WTC11 (cell line): ENCODE data around the gene MRPL40. TPM values are rescaled to one million over a fixed set of nuclear protein-coding genes. Genes with fewer than 3 reads are reported as not detected.

Source experiments
- ATAC-seq: fragments of 200-7000 bp; cut with Tn5 transposase; 2 replicates; pipeline ENCODE4 v1.10.0; 2021; ENCODE audit warnings: mild to moderate bottlenecking, moderate library complexity
- CTCF ChIA-PET: fragments of 300-600 bp; sonication (Branson Sonifier 250); formaldehyde crosslinking; loops from one replicate; lab custom pipeline; 2021; ENCODE audit warnings: antibody characterized with exemption; lab: Charles Lee
- POLR2A ChIA-PET: fragments of 350-600 bp; sonication (Branson Sonifier 250); formaldehyde crosslinking; loops from one replicate; lab custom pipeline; 2021; ENCODE audit warnings: antibody characterized with exemption; lab: Charles Lee
- DNase-seq: peaks from one replicate; pipeline ENCODE4 v3.0.0; 2021; ENCODE audit warnings: low spot score
- H3K27ac Mint-ChIP-seq: 2 replicates; pipeline ENCODE4 v1.8.0; 2021; ENCODE audit warnings: mixed read lengths
- H3K27me3 Mint-ChIP-seq: 2 replicates; pipeline ENCODE4 v1.8.0; 2021; ENCODE audit warnings: low read depth, mild to moderate bottlenecking, moderate library complexity, mixed read lengths
- H3K36me3 Mint-ChIP-seq: 2 replicates; pipeline ENCODE4 v1.8.0; 2021; ENCODE audit warnings: mixed read lengths
- H3K4me1 Mint-ChIP-seq: 2 replicates; pipeline ENCODE4 v1.8.0; 2022; ENCODE audit warnings: mixed read lengths
- H3K4me3 Mint-ChIP-seq: 2 replicates; pipeline ENCODE4 v1.8.0; 2021; ENCODE audit warnings: mild to moderate bottlenecking, moderate library complexity, mixed read lengths
- H3K9me3 Mint-ChIP-seq: 2 replicates; pipeline ENCODE4 v1.8.0; 2021; ENCODE audit warnings: mixed read lengths
- ATF1 ChIP-seq: sonication (generic); formaldehyde crosslinking; IDR thresholded peaks from 2 replicates; pipeline ENCODE4 v1.8.1; 2023; ENCODE audit warnings: mild to moderate bottlenecking, moderate library complexity, missing genetic modification reagents
- ATF2 ChIP-seq: sonication (generic); formaldehyde crosslinking; IDR thresholded peaks from 2 replicates; pipeline ENCODE4 v1.8.1; 2022; ENCODE audit warnings: low read depth, missing genetic modification reagents, borderline replicate concordance
- ELF4 ChIP-seq: sonication (generic); formaldehyde crosslinking; IDR thresholded peaks from 2 replicates; pipeline ENCODE4 v1.8.1; 2022; ENCODE audit warnings: low read depth, mild to moderate bottlenecking, moderate library complexity, missing genetic modification reagents
- GTF2I ChIP-seq: fragments of 250-450 bp; sonication (Bioruptor Pico); conservative IDR thresholded peaks from 2 replicates; pipeline ENCODE4 v1.4.0; 2021; ENCODE audit warnings: mild to moderate bottlenecking
- HMGA2 ChIP-seq: fragments of 250-450 bp; sonication (Bioruptor Pico); IDR thresholded peaks from 2 replicates; pipeline ENCODE4 v1.4.0; 2021; ENCODE audit warnings: mild to moderate bottlenecking, moderate library complexity
- JAZF1 ChIP-seq: fragments of 250-450 bp; sonication (Bioruptor Pico); IDR thresholded peaks from 2 replicates; pipeline ENCODE4 v1.9.0; 2021; ENCODE audit warnings: moderate library complexity, mild to moderate bottlenecking, inconsistent platforms
- MLX ChIP-seq: sonication (generic); formaldehyde crosslinking; IDR thresholded peaks from 2 replicates; pipeline ENCODE4 v1.8.1; 2023; ENCODE audit warnings: mild to moderate bottlenecking, missing genetic modification reagents, moderate library complexity
- MXD4 ChIP-seq: fragments of 250-450 bp; sonication (Bioruptor Pico); IDR thresholded peaks from 2 replicates; pipeline ENCODE4 v1.8.0; 2021; ENCODE audit warnings: mild to moderate bottlenecking, moderate library complexity, borderline replicate concordance
- PREB ChIP-seq: sonication (generic); formaldehyde crosslinking; IDR thresholded peaks from 2 replicates; pipeline ENCODE4 v1.8.1; 2022; ENCODE audit warnings: mild to moderate bottlenecking, missing genetic modification reagents, moderate library complexity, borderline replicate concordance
- RORB ChIP-seq: fragments of 250-450 bp; sonication (Bioruptor Pico); IDR thresholded peaks from 2 replicates; pipeline ENCODE4 v1.9.0; 2021; ENCODE audit warnings: mild to moderate bottlenecking
- SOX15 ChIP-seq: fragments of 250-450 bp; sonication (Bioruptor Pico); IDR thresholded peaks from 2 replicates; pipeline ENCODE4 v1.9.0; 2021; ENCODE audit warnings: mild to moderate bottlenecking
- SP1 ChIP-seq: sonication (generic); formaldehyde crosslinking; conservative IDR thresholded peaks from 2 replicates; pipeline ENCODE4 v1.8.1; 2022; ENCODE audit warnings: missing genetic modification reagents
- TP53 ChIP-seq: sonication (generic); formaldehyde crosslinking; IDR thresholded peaks from 2 replicates; pipeline ENCODE4 v1.8.1; 2023; ENCODE audit warnings: mild to moderate bottlenecking, missing genetic modification reagents
- ZNF219 ChIP-seq: sonication (generic); formaldehyde crosslinking; IDR thresholded peaks from 2 replicates; pipeline ENCODE4 v1.8.0; 2023; ENCODE audit warnings: missing genetic modification reagents, mild to moderate bottlenecking, borderline replicate concordance
- ZNF263 ChIP-seq: sonication (generic); formaldehyde crosslinking; IDR thresholded peaks from 2 replicates; pipeline ENCODE4 v1.8.1; 2022; ENCODE audit warnings: low read depth, mild to moderate bottlenecking, moderate library complexity, missing genetic modification reagents
- ZNF281 ChIP-seq: sonication (generic); formaldehyde crosslinking; IDR thresholded peaks from 2 replicates; pipeline ENCODE4 v1.8.0; 2023; ENCODE audit warnings: mild to moderate bottlenecking, missing genetic modification reagents
- ZNF416 ChIP-seq: fragments of 250-450 bp; sonication (Bioruptor Pico); IDR thresholded peaks from 2 replicates; pipeline ENCODE4 v1.9.0; 2021; ENCODE audit warnings: mild to moderate bottlenecking, inconsistent platforms
- ZNF532 ChIP-seq: fragments of 250-450 bp; sonication (Bioruptor Pico); IDR thresholded peaks from 2 replicates; pipeline ENCODE4 v1.9.0; 2021; ENCODE audit warnings: mild to moderate bottlenecking, borderline replicate concordance
- ZNF671 ChIP-seq: fragments of 250-450 bp; sonication (Bioruptor Pico); IDR thresholded peaks from 2 replicates; pipeline ENCODE4 v1.8.0; 2021; ENCODE audit warnings: mild to moderate bottlenecking
- total RNA-seq: library from RNA; stranded (reverse); gene quantifications from 3 replicates; pipeline ENCODE4 v1.2.3, GENCODE V29; 2021
- TF ChIP-seq, protein P1 (sequence below): sonication (generic); formaldehyde crosslinking; IDR thresholded peaks from 2 replicates; pipeline ENCODE4 v1.8.1; 2022; ENCODE audit warnings: missing genetic modification reagents, borderline replicate concordance

Gene MRPL40
- total RNA-seq, 1 experiment from 2014 or later: 19.2 TPM

DNA sequence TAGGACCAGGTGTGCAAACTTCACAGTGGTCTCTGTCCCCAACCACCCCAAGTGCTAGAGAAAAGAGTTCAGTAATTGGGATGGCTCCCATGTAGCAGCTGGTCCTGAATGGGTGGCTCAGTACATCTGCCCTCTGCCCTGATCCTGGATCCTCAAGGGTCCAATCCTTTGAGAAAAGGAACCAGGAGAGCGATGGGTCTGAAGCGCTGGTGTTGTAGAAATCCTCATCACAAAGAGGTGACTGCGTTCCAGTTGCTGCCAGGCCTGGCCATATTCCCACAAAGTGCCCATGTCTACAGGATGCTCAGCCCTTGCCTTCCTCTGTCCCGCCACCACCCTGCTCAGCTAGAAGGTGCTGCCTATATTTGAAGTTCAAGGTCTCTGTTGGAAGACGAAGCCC lies 21.4 kb downstream of the MRPL40 start:
- CTCF ChIA-PET: no interaction called here
- TF ChIP-seq ZNF281 (CRISPR knock-in tag) (no peak), MXD4 (CRISPR knock-in tag) (no peak), PREB (no peak), ATF2 (CRISPR knock-in tag) (no peak), HMGA2 (no peak), MLX (CRISPR knock-in tag) (no peak), ZNF219 (CRISPR knock-in tag) (no peak), ELF4 (no peak)
- POLR2A ChIA-PET: no interaction called here

GRCh38 chr22:19454156-19454555 lies 21.8 kb downstream of the MRPL40 start:
- DNase-seq (no peak), ATAC-seq (no peak)
- Mint-ChIP-seq H3K27ac (no peak overlapping the region), H3K27me3 (no peaks in the 10 kb centered on the region), H3K36me3 (peaks cover 59% of the 10 kb centered on the region), H3K4me1 (0 out of 2 replicates have a peak, but pooled peaks cover 4% of the 10 kb centered on the region), H3K9me3 (no peaks in the 10 kb centered on the region), H3K4me3 (no peak overlapping the region)
- POLR2A ChIA-PET: no interaction called here
- TF ChIP-seq ATF1 (CRISPR knock-in tag): no peak
- CTCF ChIA-PET: no interaction called here

More for the DNA sequence above, 21.4 kb downstream of the MRPL40 start:
- H3K27ac Mint-ChIP-seq: no peak overlapping the region
- H3K4me1 Mint-ChIP-seq: peaks cover 5% of the 10 kb centered on the region; the same call in 1 of the 2 replicates
- H3K27me3 Mint-ChIP-seq: no peaks in the 10 kb centered on the region
- H3K4me3 Mint-ChIP-seq: no peak overlapping the region
- no peak for ATAC-seq
- peaks cover 59% of the 10 kb centered on the region for H3K36me3 Mint-ChIP-seq
- no peaks in the 10 kb centered on the region for H3K9me3 Mint-ChIP-seq
- no peak for DNase-seq

DNA sequence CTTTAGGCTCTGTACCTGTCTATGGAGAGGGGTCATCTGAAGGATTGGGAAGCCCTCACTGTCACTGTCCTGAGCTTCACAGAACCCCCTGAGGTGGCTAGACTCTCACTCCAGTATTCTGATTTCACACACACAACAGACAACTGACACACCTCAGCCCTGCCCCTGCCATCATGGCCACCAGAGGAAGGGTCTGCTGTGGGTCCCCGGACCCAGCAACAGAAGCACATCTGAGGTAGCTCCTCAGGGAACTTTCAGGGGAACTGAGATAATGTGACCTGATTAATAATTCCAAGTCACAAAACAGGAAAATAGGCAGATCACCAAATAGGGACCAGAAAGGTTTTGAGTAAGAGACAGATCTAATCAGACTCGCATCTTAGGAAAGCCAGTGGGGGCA lies 22.7 kb downstream of the MRPL40 start:
- no peak for DNase-seq
- CTCF ChIA-PET: no interaction called here
- Mint-ChIP-seq H3K9me3 (no peaks in the 10 kb centered on the region), H3K4me3 (no peak overlapping the region), H3K27ac (no peak overlapping the region), H3K27me3 (no peaks in the 10 kb centered on the region), H3K4me1 (0 out of 2 replicates have a peak, but pooled peaks cover 4% of the 10 kb centered on the region)
- TF ChIP-seq RORB (no peak), ELF4 (no peak), GTF2I (CRISPR knock-in tag) (no peak), ZNF532 (CRISPR knock-in tag) (no peak), ZNF416 (CRISPR knock-in tag) (no peak), ZNF263 (CRISPR knock-in tag) (no peak), TP53 (no peak), JAZF1 (CRISPR knock-in tag) (no peak), SOX15 (no peak), ZNF671 (CRISPR knock-in tag) (no peak), SP1 (CRISPR knock-in tag) (no peak)
- TF ChIP-seq, protein P1, sequence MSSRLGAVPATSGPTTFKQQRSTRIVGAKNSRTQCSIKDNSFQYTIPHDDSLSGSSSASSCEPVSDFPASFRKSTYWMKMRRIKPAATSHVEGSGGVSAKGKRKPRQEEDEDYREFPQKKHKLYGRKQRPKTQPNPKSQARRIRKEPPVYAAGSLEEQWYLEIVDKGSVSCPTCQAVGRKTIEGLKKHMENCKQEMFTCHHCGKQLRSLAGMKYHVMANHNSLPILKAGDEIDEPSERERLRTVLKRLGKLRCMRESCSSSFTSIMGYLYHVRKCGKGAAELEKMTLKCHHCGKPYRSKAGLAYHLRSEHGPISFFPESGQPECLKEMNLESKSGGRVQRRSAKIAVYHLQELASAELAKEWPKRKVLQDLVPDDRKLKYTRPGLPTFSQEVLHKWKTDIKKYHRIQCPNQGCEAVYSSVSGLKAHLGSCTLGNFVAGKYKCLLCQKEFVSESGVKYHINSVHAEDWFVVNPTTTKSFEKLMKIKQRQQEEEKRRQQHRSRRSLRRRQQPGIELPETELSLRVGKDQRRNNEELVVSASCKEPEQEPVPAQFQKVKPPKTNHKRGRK: no peak
- TF ChIP-seq, all 79 proteins: peak for 0
- POLR2A ChIA-PET: no interaction called here
- peaks cover 59% of the 10 kb centered on the region for H3K36me3 Mint-ChIP-seq
- no peak for ATAC-seq
